ENCODE measurements around the gene FREM3.
"Not testable (repeated sequence)": the region's sequence is repeated elsewhere in the genome, so short reads cannot be mapped to it uniquely, and the experiment has no call there.

Gene FREM3

GRCh38 chr4:143700416-143701352, at the start of gene FREM3:
Gene FREM3 (minus strand): TSS chr4:143700675. CDS start chr4:143700675, 0 bp downstream.
- peak; percentile 16 for DNase-seq

- no peak for DNase-seq
Measured at GRCh38 chr4:143745874-143746273, 45.4 kb upstream of the FREM3 start.

GRCh38 chr4:143743591-143743990, 43.1 kb upstream of the FREM3 start:
- DNase-seq, result no peak

GRCh38 chr4:143742834-143743233, 42.4 kb upstream of the FREM3 start:
- no peak for DNase-seq

- no peak for DNase-seq
Measured at GRCh38 chr4:143736861-143737260, 36.4 kb upstream of the FREM3 start.

GRCh38 chr4:143736061-143736460, 35.6 kb upstream of the FREM3 start:
- DNase-seq, result not testable (repeated sequence)

- DNase-seq, result no peak
Measured at GRCh38 chr4:143728166-143728565, 27.7 kb upstream of the FREM3 start.

- no peak for DNase-seq
Measured at GRCh38 chr4:143726714-143727113, 26.2 kb upstream of the FREM3 start.

- DNase-seq, result no peak
Measured at GRCh38 chr4:143721317-143721716, 20.8 kb upstream of the FREM3 start.

GRCh38 chr4:143718748-143719147, 18.3 kb upstream of the FREM3 start:
- not testable (repeated sequence) for DNase-seq

- DNase-seq, result no peak
Measured at GRCh38 chr4:143713955-143714625, 13.6 kb upstream of the FREM3 start.

- DNase-seq, result no peak
Measured at GRCh38 chr4:143713553-143713952, 13.1 kb upstream of the FREM3 start.

GRCh38 chr4:143712155-143712550, 11.7 kb upstream of the FREM3 start:
- no peak for DNase-seq

GRCh38 chr4:143711543-143712154, 11.2 kb upstream of the FREM3 start:
- no peak for DNase-seq

- DNase-seq, result no peak
Measured at GRCh38 chr4:143701365-143701764, 890 bp upstream of the FREM3 start.

GRCh38 chr4:143700046-143700415, 444 bp downstream of the FREM3 start:
- peak; percentile 15 for DNase-seq

- no peak for DNase-seq
Measured at GRCh38 chr4:143699331-143700045, 987 bp downstream of the FREM3 start.

GRCh38 chr4:143693856-143694255, 6.6 kb downstream of the FREM3 start:
- no peak for DNase-seq

- DNase-seq, result no peak
Measured at GRCh38 chr4:143692241-143692640, 8.2 kb downstream of the FREM3 start.

- no peak for DNase-seq
Measured at GRCh38 chr4:143679434-143679833, 21.0 kb downstream of the FREM3 start.

- DNase-seq, result not testable (repeated sequence)
Measured at GRCh38 chr4:143673629-143674028, 26.8 kb downstream of the FREM3 start.

- no peak for DNase-seq
Measured at GRCh38 chr4:143668930-143669552, 31.4 kb downstream of the FREM3 start.

GRCh38 chr4:143667461-143667860, 33.0 kb downstream of the FREM3 start:
- no peak for DNase-seq

Data from activated CD4-positive, alpha-beta T cell treated with anti-CD3 and anti-CD28 coated beads for 48 hours (primary cell).